Measurements from ENCODE around the gene UBE2Q2.
A peak's percentile ranks its signal among the peaks of the same experiment; 100 is the strongest.

UBE2Q2 gene

GRCh38 chr15:75920079-75920478 is 76.8 kb downstream of the UBE2Q2 start:
- no peak for TF ChIP-seq CTCF (IDR thresholded peaks at IDR 0.05; ENCODE audit: borderline replicate concordance, insufficient read depth, low read depth, low read length)
- no peak overlapping the region for H3K4me3 ChIP-seq (ENCODE audit: low read depth, low read length)

- TF ChIP-seq CTCF (IDR thresholded peaks at IDR 0.05; ENCODE audit: borderline replicate concordance, insufficient read depth, low read depth, low read length): peak; percentile 19; the same call in 1 of the 2 replicates
- no peak overlapping the region for H3K4me3 ChIP-seq (ENCODE audit: low read depth, low read length)
Measured at GRCh38 chr15:75921732-75922703, 78.8 kb downstream of the UBE2Q2 start.

GRCh38 chr15:75923756-75924155 is 80.5 kb downstream of the UBE2Q2 start:
- no peak overlapping the region for H3K4me3 ChIP-seq (ENCODE audit: low read depth, low read length)

GRCh38 chr15:75924576-75924975 is 81.3 kb downstream of the UBE2Q2 start:
- no peak overlapping the region for H3K4me3 ChIP-seq (ENCODE audit: low read depth, low read length)
- no peak for TF ChIP-seq CTCF (IDR thresholded peaks at IDR 0.05; ENCODE audit: borderline replicate concordance, insufficient read depth, low read depth, low read length)

More at GRCh38 chr15:75923756-75924155, 80.5 kb downstream of the UBE2Q2 start:
- no peak for TF ChIP-seq CTCF (IDR thresholded peaks at IDR 0.05; ENCODE audit: borderline replicate concordance, insufficient read depth, low read depth, low read length)

GRCh38 chr15:75925440-75925839 is 82.2 kb downstream of the UBE2Q2 start:
- no peak overlapping the region for H3K4me3 ChIP-seq (ENCODE audit: low read depth, low read length)
- no peak for TF ChIP-seq CTCF (IDR thresholded peaks at IDR 0.05; ENCODE audit: borderline replicate concordance, insufficient read depth, low read depth, low read length)

- no peak overlapping the region for H3K4me3 ChIP-seq (ENCODE audit: low read depth, low read length)
- no peak for TF ChIP-seq CTCF (IDR thresholded peaks at IDR 0.05; ENCODE audit: borderline replicate concordance, insufficient read depth, low read depth, low read length)
Measured at GRCh38 chr15:75926931-75927330, 83.7 kb downstream of the UBE2Q2 start.

GRCh38 chr15:75927601-75928000 is 84.4 kb downstream of the UBE2Q2 start:
- no peak for TF ChIP-seq CTCF (IDR thresholded peaks at IDR 0.05; ENCODE audit: borderline replicate concordance, insufficient read depth, low read depth, low read length)
- no peak overlapping the region for H3K4me3 ChIP-seq (ENCODE audit: low read depth, low read length)

All from GM12875 (cell line).